Head of caudate nucleus (tissue), 42 donors: ENCODE data around the gene EFNA2.

ENCODE experiments used
- DNase-seq, 42 donors: peaks; one replicate each; pipeline versions ENCODE4 v3.0.0 to v3.0.0-alpha.2; 2020 to 2021; ENCODE audit warnings: mixed read lengths in 7 of 42
- intact Hi-C: fragments of 100-400 bp; cut with DNase I; formaldehyde crosslinking; loops from one replicate; pipeline ENCODE4 v1.15.0; 2022

EFNA2 gene

GRCh38 chr19:1278074-1278473 lies 7.6 kb upstream of the EFNA2 start:
- no peak for DNase-seq
- intact Hi-C loops: loop anchor here (5.0 kb wide), 1 partner anchor 84 kb away; no protein-coding TSS in a partner anchor

- no peak for DNase-seq
- intact Hi-C loops: loop anchor here (5.0 kb wide), 1 partner anchor 83 kb away; no protein-coding TSS in a partner anchor
Observed at GRCh38 chr19:1278713-1279660, 6.7 kb upstream of the EFNA2 start.

- intact Hi-C loops: loop anchor here (5.0 kb wide), 1 partner anchor 82 kb away; no protein-coding TSS in a partner anchor
Observed at GRCh38 chr19:1279782-1280341, 5.8 kb upstream of the EFNA2 start.

GRCh38 chr19:1280636-1281568 lies 4.8 kb upstream of the EFNA2 start:
- no peak for DNase-seq
- intact Hi-C loops: no loop called here

More at GRCh38 chr19:1279782-1280341, 5.8 kb upstream of the EFNA2 start:
- peak; percentile 66 to 94 (median 88) for DNase-seq

GRCh38 chr19:1281569-1282287 lies 3.9 kb upstream of the EFNA2 start:
- intact Hi-C loops: no loop called here
- DNase-seq: no peak

GRCh38 chr19:1282588-1283206 lies 3.0 kb upstream of the EFNA2 start:
- intact Hi-C loops: no loop called here
- DNase-seq: no peak

GRCh38 chr19:1283207-1283916 lies 2.3 kb upstream of the EFNA2 start:
- DNase-seq: no peak
- intact Hi-C loops: no loop called here

GRCh38 chr19:1283917-1284292 lies 1.8 kb upstream of the EFNA2 start:
- intact Hi-C loops: no loop called here
- no peak for DNase-seq

GRCh38 chr19:1284293-1284978 lies 1.2 kb upstream of the EFNA2 start:
- intact Hi-C loops: no loop called here
- DNase-seq: no peak

GRCh38 chr19:1284979-1285736 lies 515 bp upstream of the EFNA2 start:
- intact Hi-C loops: no loop called here
- DNase-seq: no peak

- no peak for DNase-seq
- intact Hi-C loops: no loop called here
Observed at GRCh38 chr19:1286487-1287353, 1.0 kb downstream of the EFNA2 start.

- intact Hi-C loops: no loop called here
- DNase-seq: no peak
Observed at GRCh38 chr19:1287354-1288225, 1.9 kb downstream of the EFNA2 start.

GRCh38 chr19:1288226-1288612 lies 2.5 kb downstream of the EFNA2 start:
- no peak for DNase-seq
- intact Hi-C loops: no loop called here
